Karpas-422 (cell line): ENCODE data around the gene PLPP3. TPM values are rescaled to one million over a fixed set of nuclear protein-coding genes. Genes with fewer than 3 reads are reported as not detected.

Source experiments
- DNase-seq: peaks from one replicate; pipeline ENCODE4 v3.0.0-alpha.2; 2015
- H2AFZ ChIP-seq: fragments of 200-600 bp; sonication (generic); 2 replicates; pipeline ENCODE4 v1.6.1; 2014; ENCODE audit warnings: antibody characterized with exemption, low read length, mixed read lengths
- H3K27ac ChIP-seq: fragments of 200-600 bp; sonication (generic); 2 replicates; pipeline ENCODE4 v1.5.1; 2014; ENCODE audit warnings: mild to moderate bottlenecking, low read length, moderate library complexity
- H3K27me3 ChIP-seq: fragments of 200-600 bp; sonication (generic); 2 replicates; pipeline ENCODE4 v1.6.1; 2014; ENCODE audit warnings: low read length, mixed read lengths
- H3K36me3 ChIP-seq: fragments of 200-600 bp; sonication (generic); 2 replicates; pipeline ENCODE4 v1.6.1; 2014; ENCODE audit warnings: low read length, mixed read lengths; ENCODE audit not compliant: insufficient read depth
- H3K4me1 ChIP-seq: fragments of 200-600 bp; sonication (generic); 2 replicates; pipeline ENCODE4 v1.6.1; 2014; ENCODE audit warnings: mild to moderate bottlenecking, low read length, mixed read lengths
- H3K4me2 ChIP-seq: fragments of 200-600 bp; sonication (generic); 2 replicates; pipeline ENCODE4 v1.6.1; 2014; ENCODE audit warnings: low read length, low read depth, mild to moderate bottlenecking; ENCODE audit not compliant: poor library complexity, severe bottlenecking
- H3K4me3 ChIP-seq: fragments of 200-600 bp; sonication (generic); 2 replicates; pipeline ENCODE4 v1.5.1; 2014; ENCODE audit warnings: mild to moderate bottlenecking, antibody characterized with exemption, low read length, mixed read lengths
- H3K79me2 ChIP-seq: fragments of 200-600 bp; sonication (generic); 2 replicates; pipeline ENCODE4 v1.6.1; 2014; ENCODE audit warnings: mild to moderate bottlenecking, low read length, mixed read lengths
- H3K9ac ChIP-seq: fragments of 200-600 bp; sonication (generic); 2 replicates; pipeline ENCODE4 v1.6.0; 2014; ENCODE audit warnings: low read length
- H3K9me2 ChIP-seq: fragments of 200-600 bp; sonication (generic), shearing (Covaris generic); replicated peaks from 2 replicates; pipeline ENCODE4 v1.6.0; 2014; ENCODE audit warnings: mild to moderate bottlenecking, low read length, moderate library complexity; ENCODE audit not compliant: insufficient read depth
- H3K9me3 ChIP-seq: fragments of 300-700, 200-600 bp; sonication (generic); 2 replicates; pipeline ENCODE4 v1.6.1; 2014; ENCODE audit warnings: low read length, mixed read lengths
- H4K20me1 ChIP-seq: fragments of 200-600 bp; sonication (generic); 2 replicates; pipeline ENCODE4 v1.6.1; 2014; ENCODE audit warnings: mild to moderate bottlenecking, antibody characterized with exemption, low read length, low read depth; ENCODE audit not compliant: insufficient read depth
- total RNA-seq: library from RNA; depleted of rRNA; stranded (reverse); fragments of >200 nt; shearing (Covaris generic); gene quantifications from 2 replicates; pipeline ENCODE4 v1.2.3, GENCODE V29; 2014; ENCODE audit warnings: low replicate concordance

Gene PLPP3
- total RNA-seq, 1 experiment from 2014 or later = 11.3 TPM

DNA sequence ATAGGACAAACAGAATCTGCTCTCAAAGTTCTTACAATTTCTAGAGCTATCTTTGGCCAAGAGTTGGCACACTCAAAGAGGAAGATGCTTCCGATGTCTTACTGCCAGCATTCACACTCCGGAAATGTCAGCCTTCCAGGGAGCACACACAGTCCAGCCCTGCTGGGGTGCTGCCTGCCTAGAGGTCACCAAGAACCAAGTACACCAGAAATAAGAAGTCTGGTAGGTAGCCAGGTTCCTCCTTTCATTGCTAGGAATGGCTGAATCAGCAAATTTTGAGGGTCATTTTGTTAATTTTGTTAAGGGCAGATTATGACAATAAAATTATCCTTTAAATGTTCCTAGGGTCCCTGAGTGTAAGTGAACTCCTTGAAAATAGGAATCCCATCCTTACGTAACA, 77.5 kb downstream of the PLPP3 start:
- Histone ChIP-seq H3K27me3 (no peaks in the 10 kb centered on the region), H3K4me2 (no peak overlapping the region)

DNA sequence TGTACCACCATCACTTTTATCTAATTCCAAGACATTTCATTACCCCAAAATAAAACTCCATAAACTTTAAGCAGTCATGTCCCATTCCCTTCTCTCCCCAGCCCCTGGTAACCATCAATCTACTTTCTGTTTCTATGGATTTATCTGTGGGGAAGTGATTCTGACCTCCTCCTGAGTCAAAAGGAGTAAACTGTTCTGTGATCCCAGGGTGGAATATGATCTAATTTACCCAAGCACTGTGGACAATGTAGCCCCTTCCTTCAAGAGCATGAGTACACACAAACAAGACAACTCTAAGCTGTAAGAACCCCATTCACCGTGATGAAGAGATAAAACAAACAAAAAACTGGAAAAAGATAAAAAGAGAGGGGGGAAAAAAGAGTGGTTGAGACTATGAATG, 77.9 kb downstream of the PLPP3 start:
- no peaks in the 10 kb centered on the region for H4K20me1 ChIP-seq
- H3K27me3 ChIP-seq = no peaks in the 10 kb centered on the region
- peaks cover 40% of the 10 kb centered on the region for H3K79me2 ChIP-seq
- H3K9me3 ChIP-seq = no peaks in the 10 kb centered on the region
- H3K27ac ChIP-seq = no peak overlapping the region
- H3K36me3 ChIP-seq = peaks cover 5% of the 10 kb centered on the region; the same call in 1 of the 2 replicates
- no peak overlapping the region for H3K4me3 ChIP-seq
- H2AFZ ChIP-seq = no peak overlapping the region
- no peaks in the 10 kb centered on the region for H3K4me1 ChIP-seq
- no peak for DNase-seq
- peaks cover 3% of the 10 kb centered on the region; the same call in 1 of the 2 replicates for H3K9me2 ChIP-seq
- H3K9ac ChIP-seq = no peak overlapping the region
- no peak overlapping the region for H3K4me2 ChIP-seq

More for the DNA sequence above, 77.5 kb downstream of the PLPP3 start:
- no peak overlapping the region for H3K27ac ChIP-seq
- H4K20me1 ChIP-seq = no peaks in the 10 kb centered on the region
- peaks cover 40% of the 10 kb centered on the region for H3K79me2 ChIP-seq
- no peak overlapping the region for H3K9ac ChIP-seq
- H2AFZ ChIP-seq = no peak overlapping the region
- H3K4me1 ChIP-seq = no peaks in the 10 kb centered on the region
- peaks cover 8% of the 10 kb centered on the region; the same call in 1 of the 2 replicates for H3K36me3 ChIP-seq
- H3K9me3 ChIP-seq = no peaks in the 10 kb centered on the region
- peaks cover 3% of the 10 kb centered on the region; the same call in 1 of the 2 replicates for H3K9me2 ChIP-seq
- no peak for DNase-seq
- H3K4me3 ChIP-seq = no peak overlapping the region

DNA sequence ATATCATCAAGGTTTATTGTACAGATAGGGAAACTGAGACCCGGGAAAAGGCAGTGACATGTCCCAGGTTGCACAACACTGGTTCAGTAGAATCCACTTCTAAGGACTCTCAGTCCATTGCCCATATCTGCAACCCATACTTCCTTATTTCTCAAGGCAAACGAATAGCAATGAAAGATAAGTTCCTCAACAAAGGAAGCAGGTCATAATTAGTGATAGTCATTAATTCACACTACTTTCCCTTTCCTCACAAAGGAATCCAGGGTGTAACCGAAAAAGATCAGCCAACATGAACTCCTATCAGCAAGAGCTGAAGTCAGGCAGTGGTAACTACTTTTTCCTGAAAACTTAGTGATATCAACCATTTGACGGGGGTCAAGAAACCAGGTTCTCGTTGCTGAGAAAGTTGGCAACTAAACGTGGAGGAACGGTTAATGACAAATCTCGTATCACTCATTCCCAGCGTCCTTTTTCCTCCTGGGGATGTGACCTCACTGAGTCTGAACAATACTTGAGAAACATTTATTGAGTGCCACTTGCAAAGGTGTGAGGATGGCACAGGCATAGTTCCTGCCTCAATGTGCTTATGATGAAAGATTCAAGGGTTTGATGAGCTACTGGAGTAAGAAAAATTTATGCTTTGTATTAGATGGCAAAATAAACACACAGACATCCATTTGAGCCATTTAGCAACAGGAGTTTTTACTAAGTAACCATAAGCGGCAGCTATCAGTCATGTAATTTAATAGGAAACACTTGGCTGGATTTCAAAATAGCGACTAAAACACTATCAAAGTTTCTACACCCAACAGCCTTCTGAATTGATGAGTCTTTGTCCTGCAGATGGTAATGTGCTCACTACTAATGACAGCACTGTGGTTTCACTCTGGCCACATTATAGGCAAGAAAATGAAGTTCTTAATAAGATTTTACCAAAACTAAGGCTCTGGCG, 82.3 kb downstream of the PLPP3 start:
- Histone ChIP-seq H3K27ac (no peak overlapping the region), H3K4me3 (no peak overlapping the region), H3K27me3 (no peaks in the 10 kb centered on the region), H2AFZ (no peak overlapping the region), H3K9me3 (no peaks in the 10 kb centered on the region), H4K20me1 (no peaks in the 10 kb centered on the region), H3K4me1 (no peaks in the 10 kb centered on the region), H3K36me3 (no peaks in the 10 kb centered on the region), H3K4me2 (no peak overlapping the region), H3K9ac (no peak overlapping the region), H3K9me2 (no peaks in the 10 kb centered on the region), H3K79me2 (peaks cover 28% of the 10 kb centered on the region)
- no peak for DNase-seq

DNA sequence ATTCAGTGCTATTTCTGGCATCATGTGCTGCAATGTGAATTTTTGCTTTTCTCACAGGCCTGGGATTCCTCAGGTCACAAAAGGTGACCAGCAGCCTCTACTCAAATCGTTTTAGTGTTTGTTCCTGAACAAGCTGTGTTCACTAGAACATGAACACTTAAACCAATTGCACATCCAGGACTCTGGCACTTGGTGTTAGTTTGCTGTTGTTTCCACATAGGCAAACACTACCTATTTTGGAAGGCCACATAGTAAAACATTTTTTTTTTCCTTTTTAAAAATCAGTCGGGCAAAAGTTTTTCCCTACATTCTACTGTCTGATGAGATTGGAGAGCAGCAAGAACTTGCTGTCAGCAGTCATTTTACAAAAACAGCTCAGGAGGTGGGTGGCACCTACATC, 83.2 kb downstream of the PLPP3 start:
- H4K20me1 ChIP-seq = no peaks in the 10 kb centered on the region
- no peak overlapping the region for H3K4me3 ChIP-seq
- H3K27me3 ChIP-seq = no peaks in the 10 kb centered on the region
- no peaks in the 10 kb centered on the region for H3K4me1 ChIP-seq
- peaks cover 19% of the 10 kb centered on the region for H3K79me2 ChIP-seq
- no peak overlapping the region for H3K4me2 ChIP-seq
- no peaks in the 10 kb centered on the region for H3K9me3 ChIP-seq
- H2AFZ ChIP-seq = no peak overlapping the region
- no peaks in the 10 kb centered on the region for H3K36me3 ChIP-seq
- no peak overlapping the region for H3K9ac ChIP-seq
- DNase-seq = no peak
- H3K9me2 ChIP-seq = no peaks in the 10 kb centered on the region
- no peak overlapping the region for H3K27ac ChIP-seq

DNA sequence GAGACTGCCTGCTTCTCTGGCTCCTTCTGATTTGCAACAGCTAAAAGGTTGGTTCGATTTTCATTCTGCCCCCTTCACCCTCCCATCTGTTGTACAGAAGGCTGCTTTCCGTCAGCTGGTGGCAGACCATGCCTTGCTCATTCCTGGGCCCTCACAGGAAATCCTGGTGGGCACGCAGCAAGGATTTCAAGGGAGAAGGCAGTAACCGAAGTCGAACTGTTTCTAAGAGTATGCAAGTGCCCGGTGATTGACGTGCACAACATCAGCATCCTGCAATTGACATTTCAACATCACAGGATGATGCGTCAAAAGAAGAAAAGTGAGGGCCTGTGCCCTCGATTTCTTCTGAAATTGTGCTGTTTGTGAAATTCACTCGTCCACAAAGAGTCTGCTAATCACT, 83.8 kb downstream of the PLPP3 start:
- Histone ChIP-seq H3K9me3 (no peaks in the 10 kb centered on the region), H3K4me2 (no peak overlapping the region), H3K9me2 (no peaks in the 10 kb centered on the region), H3K27ac (no peak overlapping the region), H3K4me3 (no peak overlapping the region), H3K4me1 (no peaks in the 10 kb centered on the region), H3K79me2 (peaks cover 16% of the 10 kb centered on the region), H2AFZ (no peak overlapping the region), H3K36me3 (no peaks in the 10 kb centered on the region), H3K27me3 (no peaks in the 10 kb centered on the region), H3K9ac (no peak overlapping the region), H4K20me1 (no peaks in the 10 kb centered on the region)
- no peak for DNase-seq

DNA sequence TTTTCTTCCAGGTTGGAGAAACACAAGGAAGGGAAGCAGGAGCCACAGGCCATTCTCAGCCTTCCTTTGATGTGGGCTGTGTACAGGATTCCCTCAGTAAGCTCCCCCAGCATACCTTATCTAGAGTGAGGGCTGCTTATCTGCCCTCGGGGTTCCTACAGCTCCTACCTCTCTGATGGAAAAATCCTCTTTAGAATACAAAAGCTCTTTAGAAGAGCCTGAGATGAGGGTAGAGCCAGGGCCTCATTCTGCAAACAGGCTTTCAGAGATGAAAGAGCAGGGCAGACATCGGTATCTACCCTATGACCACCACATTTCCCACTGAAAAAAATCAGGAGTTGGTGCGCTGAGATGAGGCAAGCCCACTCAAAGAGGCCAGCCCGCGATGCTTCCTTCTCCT, 85.1 kb downstream of the PLPP3 start:
- H3K4me2 ChIP-seq = no peak overlapping the region
- H3K9me2 ChIP-seq = no peaks in the 10 kb centered on the region
- H3K4me3 ChIP-seq = no peak overlapping the region
- no peaks in the 10 kb centered on the region for H4K20me1 ChIP-seq
- no peaks in the 10 kb centered on the region for H3K27me3 ChIP-seq
- H2AFZ ChIP-seq = no peak overlapping the region
- H3K9ac ChIP-seq = no peak overlapping the region
- no peak for DNase-seq
- H3K79me2 ChIP-seq = peaks cover 10% of the 10 kb centered on the region; the same call in 1 of the 2 replicates
- no peaks in the 10 kb centered on the region for H3K36me3 ChIP-seq
- H3K4me1 ChIP-seq = no peaks in the 10 kb centered on the region
- no peaks in the 10 kb centered on the region for H3K9me3 ChIP-seq
- no peak overlapping the region for H3K27ac ChIP-seq

DNA sequence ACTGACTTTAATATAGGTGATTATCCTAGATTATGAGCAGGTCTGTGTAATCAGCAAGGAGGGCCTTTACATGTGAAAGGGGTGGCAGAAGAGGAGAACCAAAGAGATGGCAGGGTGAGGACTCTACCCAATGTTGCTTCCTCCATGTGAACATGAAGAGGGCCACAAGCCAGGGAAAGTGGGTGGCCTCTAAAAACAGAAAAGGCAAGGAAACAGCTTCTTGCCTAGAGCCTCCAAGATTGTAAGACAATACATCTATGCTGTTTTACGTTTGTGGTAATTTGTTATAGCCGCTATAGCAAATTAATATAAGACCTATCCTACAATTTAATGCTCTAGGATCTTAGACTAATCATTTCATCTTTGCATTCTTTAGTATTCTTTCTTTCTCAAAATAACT, 85.5 kb downstream of the PLPP3 start:
- Histone ChIP-seq H3K9me2 (no peaks in the 10 kb centered on the region), H2AFZ (no peak overlapping the region), H3K9me3 (no peaks in the 10 kb centered on the region), H3K27ac (no peak overlapping the region), H3K79me2 (peaks cover 5% of the 10 kb centered on the region; the same call in 1 of the 2 replicates), H3K27me3 (no peaks in the 10 kb centered on the region), H3K9ac (no peak overlapping the region), H3K4me2 (no peak overlapping the region), H3K4me1 (no peaks in the 10 kb centered on the region), H3K36me3 (no peaks in the 10 kb centered on the region), H3K4me3 (no peak overlapping the region), H4K20me1 (no peaks in the 10 kb centered on the region)
- DNase-seq = no peak

DNA sequence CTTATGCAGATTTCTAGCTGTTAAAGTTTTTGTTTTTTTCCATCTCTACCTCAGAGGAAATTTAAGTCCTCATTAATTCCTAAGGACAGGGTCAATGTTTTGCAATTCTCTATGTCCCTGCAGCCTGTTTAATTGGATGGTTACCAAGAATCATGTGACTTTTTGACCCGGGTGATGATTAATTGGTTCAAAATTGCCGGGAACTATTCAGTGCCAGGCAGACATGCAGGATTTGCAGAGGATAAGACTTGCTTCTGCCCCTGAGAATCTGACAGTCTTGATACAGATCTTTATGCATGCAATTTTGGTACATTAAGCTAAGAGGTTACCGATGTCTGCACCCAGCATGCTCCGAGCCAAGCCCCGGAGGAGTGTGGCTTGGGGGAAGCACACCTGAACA, 87.9 kb downstream of the PLPP3 start:
- Histone ChIP-seq H3K36me3 (no peaks in the 10 kb centered on the region), H3K9me2 (no peaks in the 10 kb centered on the region), H3K27me3 (no peaks in the 10 kb centered on the region), H3K79me2 (no peaks in the 10 kb centered on the region), H3K9ac (no peak overlapping the region), H2AFZ (no peak overlapping the region), H3K9me3 (no peaks in the 10 kb centered on the region), H3K4me3 (no peak overlapping the region), H3K4me1 (no peaks in the 10 kb centered on the region), H3K4me2 (no peak overlapping the region), H3K27ac (no peak overlapping the region), H4K20me1 (no peaks in the 10 kb centered on the region)
- no peak for DNase-seq
